Naive B cell (primary cell): ENCODE results near the gene TBXA2R. TPM values are rescaled to one million over a fixed set of nuclear protein-coding genes. Genes with fewer than 3 reads are reported as not detected.
A peak's percentile ranks its signal among the peaks of the same experiment; 100 is the strongest.
"Not testable (repeated sequence)": the region's sequence is repeated elsewhere in the genome, so short reads cannot be mapped to it uniquely, and the experiment has no call there.

Experiments used
- ATAC-seq, 2 donors: fragments of 150-1000 bp; cut with Tn5 transposase; 2 replicates each; pipeline ENCODE4 v1.10.0; 2021; ENCODE audit warnings: low read depth in 2 of 2, mild to moderate bottlenecking in 2 of 2, moderate library complexity in 2 of 2
- DNase-seq: peaks from one replicate; pipeline ENCODE4 v3.0.0; 2022
- H3K27ac Mint-ChIP-seq, 6 donors: one replicate each; pipeline ENCODE4 v1.8.0; 2020 to 2022; ENCODE audit warnings: mild to moderate bottlenecking in 6 of 6, mixed read lengths in 6 of 6, moderate library complexity in 5 of 6, inconsistent platforms in 2 of 6
- H3K27me3 Mint-ChIP-seq, 3 donors: one replicate each; pipeline ENCODE4 v1.8.0; 2021 to 2022; ENCODE audit warnings: mixed read lengths in 3 of 3, mild to moderate bottlenecking in 1 of 3
- H3K36me3 Mint-ChIP-seq, 2 donors: one replicate each; pipeline ENCODE4 v1.8.0; 2020 to 2022; ENCODE audit warnings: mixed read lengths in 2 of 2, inconsistent platforms in 1 of 2, mild to moderate bottlenecking in 1 of 2
- H3K4me1 Mint-ChIP-seq, 3 donors: one replicate each; pipeline ENCODE4 v1.8.0; 2020 to 2022; ENCODE audit warnings: mixed read lengths in 3 of 3, inconsistent platforms in 1 of 3, mild to moderate bottlenecking in 1 of 3, moderate library complexity in 1 of 3
- H3K4me3 Mint-ChIP-seq, 8 donors: one replicate each; pipeline ENCODE4 v1.8.0; 2020 to 2022; ENCODE audit warnings: mild to moderate bottlenecking in 8 of 8, mixed read lengths in 8 of 8, moderate library complexity in 8 of 8, inconsistent platforms in 2 of 8
- H3K9me3 Mint-ChIP-seq, 7 donors: one replicate each; pipeline ENCODE4 v1.8.0; 2020 to 2022; ENCODE audit warnings: mixed read lengths in 7 of 7, mild to moderate bottlenecking in 5 of 7, inconsistent platforms in 2 of 7, moderate library complexity in 1 of 7
- polyA plus RNA-seq, 6 donors: library from polyadenylated mRNA; unstranded; fragments of 300-500 nt; fragmentation: Illumina TruSeq; gene quantifications; one replicate each; pipeline ENCODE4 v1.2.3, GENCODE V29; 2021; ENCODE audit warnings: low read depth in 6 of 6

The TBXA2R gene
- polyA plus RNA-seq = 10 to 100 TPM; 15.9 to 32.5 (median 22.7) TPM

DNA sequence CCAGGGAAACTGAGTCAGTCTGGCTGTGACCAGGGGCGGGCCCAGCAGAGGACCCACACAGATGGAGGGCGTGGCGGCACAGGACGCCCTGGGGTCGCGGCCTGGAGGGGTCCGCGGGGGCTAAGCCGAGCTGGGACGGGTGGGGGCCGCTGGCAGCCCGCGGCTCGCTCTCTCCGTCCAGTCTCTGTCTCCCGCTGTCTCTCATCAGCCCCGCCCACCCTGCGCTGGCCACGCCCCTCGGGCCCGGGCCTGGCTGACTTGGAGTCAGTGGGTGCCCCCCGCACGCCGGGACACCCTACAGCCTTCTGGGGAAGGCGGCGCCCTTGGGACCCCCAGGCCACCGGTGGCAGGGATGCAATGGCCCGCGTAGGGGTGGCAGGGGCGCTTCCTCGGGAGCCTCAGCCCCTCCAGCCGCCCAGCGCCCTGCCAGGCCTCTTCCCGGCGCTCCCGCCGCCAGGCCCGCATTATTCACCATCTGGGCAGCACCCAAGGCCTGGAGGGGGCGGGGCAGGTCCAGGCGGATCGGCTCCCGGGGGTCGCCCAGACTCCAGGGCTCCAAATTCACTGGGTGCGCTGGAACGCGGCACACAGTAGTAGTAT, at the start of gene TBXA2R:
TSS of gene TBXA2R (minus strand) at position 186 of the 600 bp plus-strand sequence. CDS start 6,241 bp downstream, outside the sequence.
- H3K27me3 Mint-ChIP-seq = no peaks in the 10 kb centered on the region
- DNase-seq (peak; percentile 76), ATAC-seq (peak; percentile 59 to 71)
- H3K36me3 Mint-ChIP-seq = no peaks in the 10 kb centered on the region
- H3K4me1 Mint-ChIP-seq = peaks cover 15 to 18% (median 18%) of the 10 kb centered on the region in 3 donors
- H3K4me3 Mint-ChIP-seq = peak within 1 kb of the TSS in 5 of 8 donors; percentile 80 to 90 (median 84)
- H3K27ac Mint-ChIP-seq = peak within 1 kb of the TSS in 5 of 6 donors; percentile 14 to 72 (median 63)
- H3K9me3 Mint-ChIP-seq = no peaks in the 10 kb centered on the region

DNA sequence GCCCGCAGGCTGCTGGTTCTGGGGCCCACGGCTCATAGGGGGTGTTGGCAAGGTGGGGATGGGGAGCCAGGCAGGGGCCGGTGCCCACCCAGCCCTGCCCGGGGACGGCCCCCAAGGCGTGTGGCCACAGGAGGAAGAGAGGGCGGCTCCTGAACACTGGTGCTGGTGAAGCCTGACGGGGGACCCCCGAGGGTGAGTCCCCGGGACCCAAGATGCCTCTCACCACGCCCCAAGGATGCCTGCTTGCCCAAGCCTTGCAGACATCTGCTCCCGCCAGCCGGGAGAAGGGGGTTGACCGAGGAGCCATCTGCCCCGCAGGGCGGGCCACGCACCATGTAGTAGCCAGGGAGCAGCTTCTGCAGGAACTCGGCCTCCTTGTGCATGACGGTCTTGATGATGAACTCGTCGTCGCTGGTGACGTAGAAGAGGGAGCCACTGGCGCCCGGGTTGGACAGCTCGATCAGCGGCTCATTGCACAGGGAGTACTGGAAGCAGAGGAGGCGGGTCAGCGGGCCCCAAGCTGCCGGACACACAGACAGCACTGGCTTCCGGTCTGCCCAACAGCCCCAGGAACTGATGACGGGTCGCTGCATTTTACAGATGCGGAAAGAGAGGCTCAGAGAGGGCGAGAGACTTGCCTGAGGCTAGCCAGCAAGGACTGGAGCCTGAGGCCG, 49.5 kb upstream of the TBXA2R start:
- Mint-ChIP-seq H3K27ac (no peak overlapping the region), H3K36me3 (peaks cover 3 to 4% of the 10 kb centered on the region in 2 donors), H3K4me1 (no peaks in the 10 kb centered on the region), H3K4me3 (no peak overlapping the region), H3K9me3 (no peaks in the 10 kb centered on the region), H3K27me3 (no peaks in the 10 kb centered on the region)
- DNase-seq (no peak), ATAC-seq (peak in 1 of 2 donors; percentile 21)

DNA sequence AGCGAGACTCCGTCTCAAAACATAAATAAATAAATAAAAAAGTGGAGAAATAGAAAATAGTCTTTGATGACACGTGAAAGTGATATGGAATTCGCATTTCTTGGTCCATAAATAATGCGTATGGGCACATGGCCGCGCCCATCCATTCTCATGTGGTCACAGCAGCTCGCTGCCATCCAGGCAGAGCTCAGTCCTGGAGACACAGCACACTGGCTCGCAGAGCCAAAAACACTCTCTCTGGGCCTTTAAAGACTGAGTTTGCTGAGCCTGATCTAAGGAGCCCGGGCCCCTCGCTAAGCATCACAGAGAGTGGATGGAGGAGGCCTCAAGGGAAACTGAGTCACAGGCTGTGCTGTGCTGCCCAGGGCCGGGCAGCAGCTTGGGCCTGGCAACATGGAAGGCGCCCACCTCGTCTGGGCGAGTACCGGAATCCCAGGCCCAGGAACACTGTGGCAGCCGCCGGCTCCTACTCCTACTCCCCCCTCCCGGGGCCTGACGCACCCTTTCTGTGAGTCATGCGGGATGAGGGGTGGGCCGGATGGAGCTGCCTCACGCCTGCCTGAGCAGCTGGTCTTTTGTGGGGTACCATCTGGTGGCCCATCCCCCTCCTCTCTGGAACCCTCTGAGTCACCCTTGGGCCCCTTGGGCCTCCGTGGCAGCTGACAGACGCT, 48.9 kb upstream of the TBXA2R start:
- no peaks in the 10 kb centered on the region for H3K4me1 Mint-ChIP-seq
- no peaks in the 10 kb centered on the region for H3K27me3 Mint-ChIP-seq
- H3K9me3 Mint-ChIP-seq = no peaks in the 10 kb centered on the region
- no peak overlapping the region for H3K4me3 Mint-ChIP-seq
- H3K36me3 Mint-ChIP-seq = peaks cover 0 to 4% of the 10 kb centered on the region in 2 donors
- no peak overlapping the region for H3K27ac Mint-ChIP-seq
- DNase-seq (peak; percentile 15), ATAC-seq (peak; percentile 37 to 46)

DNA sequence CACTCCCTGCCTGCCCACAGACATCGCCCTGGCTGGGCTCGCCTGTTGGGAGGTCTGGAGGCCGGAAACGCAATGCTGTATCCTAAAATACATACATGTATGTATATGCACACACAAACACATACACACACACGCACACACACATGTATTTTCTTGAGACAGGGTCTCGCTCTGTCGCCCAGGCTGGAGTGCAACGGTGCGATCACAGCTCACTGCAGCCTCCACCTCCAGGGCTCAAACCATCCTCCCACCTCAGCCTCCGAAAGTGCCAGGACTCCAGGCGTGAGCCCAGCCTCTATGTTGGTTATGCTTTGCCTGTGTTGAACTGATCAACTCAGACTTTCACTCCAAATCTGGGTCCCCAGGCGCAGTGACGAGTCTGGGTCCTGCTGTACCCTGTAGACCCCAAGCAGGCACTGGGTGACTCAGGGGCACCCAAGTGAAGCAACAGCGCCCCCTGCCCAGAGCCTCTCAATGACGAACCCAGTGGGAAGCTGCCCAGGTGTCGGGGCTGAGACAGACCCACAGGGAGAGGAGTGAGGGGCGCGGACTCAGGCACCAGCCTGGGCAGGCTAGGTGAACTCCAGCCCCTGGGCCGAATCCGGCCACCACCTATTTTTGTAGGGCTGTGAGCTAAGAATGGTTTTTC, 47.3 kb upstream of the TBXA2R start:
- no peak overlapping the region for H3K27ac Mint-ChIP-seq
- DNase-seq (no peak), ATAC-seq (no peak)
- no peaks in the 10 kb centered on the region for H3K27me3 Mint-ChIP-seq
- H3K4me1 Mint-ChIP-seq = no peaks in the 10 kb centered on the region
- no peaks in the 10 kb centered on the region for H3K9me3 Mint-ChIP-seq
- no peak overlapping the region for H3K4me3 Mint-ChIP-seq
- peaks cover 0 to 4% of the 10 kb centered on the region in 2 donors for H3K36me3 Mint-ChIP-seq

DNA sequence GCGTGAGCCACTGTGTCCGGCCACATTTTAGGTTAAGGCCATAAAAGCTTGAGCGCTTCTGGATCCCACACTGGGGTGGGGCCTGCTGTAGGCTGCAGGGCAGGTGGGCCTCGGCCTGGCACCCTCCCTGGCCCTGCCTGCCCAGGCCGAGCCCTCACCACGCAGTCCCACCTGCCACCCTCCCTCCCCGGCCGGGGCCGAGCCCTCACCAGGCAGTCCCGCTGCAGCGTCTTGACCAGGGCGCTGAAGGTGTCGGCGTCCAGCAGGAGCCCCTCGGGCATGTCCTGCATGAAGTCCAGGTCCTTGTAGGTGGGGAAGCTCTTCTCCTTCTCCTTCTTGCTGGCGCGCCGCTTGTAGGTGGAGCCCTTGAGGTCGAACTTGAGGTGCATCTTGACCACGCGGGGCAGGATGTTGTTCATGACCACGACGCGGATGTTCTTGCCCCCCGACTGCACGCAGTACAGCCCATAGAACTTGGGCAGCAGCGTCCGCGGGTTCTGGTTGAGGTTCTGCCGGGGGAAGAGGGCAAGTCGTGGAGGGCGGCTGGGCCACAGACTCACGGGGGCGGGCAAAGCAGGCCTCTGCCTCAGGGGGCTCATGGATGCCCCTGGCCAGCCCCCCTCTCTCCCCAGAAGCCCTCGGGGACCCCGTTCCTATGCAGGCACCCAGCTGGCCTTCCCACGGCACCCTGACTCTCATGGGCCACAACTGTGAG, 46.6 kb upstream of the TBXA2R start:
- Mint-ChIP-seq H3K9me3 (no peaks in the 10 kb centered on the region), H3K27ac (no peak overlapping the region), H3K4me1 (no peaks in the 10 kb centered on the region), H3K36me3 (peaks cover 0 to 4% of the 10 kb centered on the region in 2 donors), H3K4me3 (no peak overlapping the region), H3K27me3 (no peaks in the 10 kb centered on the region)
- ATAC-seq (no peak), DNase-seq (no peak)

DNA sequence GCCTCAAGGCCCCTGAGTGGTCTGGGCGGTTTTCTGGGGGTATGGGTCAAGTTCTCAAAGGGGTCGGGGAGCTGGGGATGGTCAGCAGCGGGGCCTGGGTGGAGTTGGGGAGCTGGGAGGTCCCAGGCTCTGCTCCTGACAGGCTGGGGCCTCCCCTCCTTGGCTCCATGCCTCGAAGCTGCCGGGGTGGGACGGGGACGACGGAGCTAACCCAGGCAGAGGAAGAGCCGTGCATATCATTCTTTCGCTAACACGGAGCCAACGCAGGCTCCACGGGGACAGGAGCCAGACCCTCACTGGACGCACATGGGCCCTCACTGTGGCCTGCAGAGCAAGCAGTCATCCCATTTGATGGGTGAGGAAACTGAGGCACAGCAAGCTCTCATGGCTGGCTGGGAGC, 45.7 kb upstream of the TBXA2R start:
- no peak for ATAC-seq
- no peak overlapping the region for H3K4me3 Mint-ChIP-seq
- no peak for DNase-seq
- no peaks in the 10 kb centered on the region for H3K9me3 Mint-ChIP-seq
- H3K27me3 Mint-ChIP-seq = no peaks in the 10 kb centered on the region
- H3K4me1 Mint-ChIP-seq = no peaks in the 10 kb centered on the region
- H3K36me3 Mint-ChIP-seq = peaks cover 0 to 4% of the 10 kb centered on the region in 2 donors
- no peak overlapping the region for H3K27ac Mint-ChIP-seq

DNA sequence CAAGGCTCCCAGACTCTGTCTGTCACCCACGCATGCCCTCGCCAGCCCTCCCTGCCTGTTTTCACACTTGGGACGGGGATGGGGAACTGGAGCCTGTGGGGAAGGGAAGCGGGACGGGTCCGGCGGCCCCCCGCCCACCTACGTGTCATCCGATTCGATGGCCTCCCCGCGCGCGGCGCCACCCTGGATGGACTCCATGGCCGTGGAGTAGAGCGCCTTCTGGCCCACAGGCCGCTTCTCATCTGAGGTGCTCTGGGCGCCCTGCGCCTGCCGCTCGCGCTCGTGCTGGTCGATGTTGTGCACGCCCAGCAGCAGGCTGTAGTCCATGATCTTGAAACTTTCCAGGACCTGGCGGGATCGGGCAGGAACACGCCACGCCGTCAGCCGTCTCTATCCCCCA, 45.0 kb upstream of the TBXA2R start:
- Mint-ChIP-seq H3K4me1 (no peaks in the 10 kb centered on the region), H3K27me3 (no peaks in the 10 kb centered on the region), H3K9me3 (no peaks in the 10 kb centered on the region), H3K4me3 (no peak overlapping the region), H3K36me3 (no peaks in the 10 kb centered on the region), H3K27ac (no peak overlapping the region)
- no peak for DNase-seq
- ATAC-seq = no peak

DNA sequence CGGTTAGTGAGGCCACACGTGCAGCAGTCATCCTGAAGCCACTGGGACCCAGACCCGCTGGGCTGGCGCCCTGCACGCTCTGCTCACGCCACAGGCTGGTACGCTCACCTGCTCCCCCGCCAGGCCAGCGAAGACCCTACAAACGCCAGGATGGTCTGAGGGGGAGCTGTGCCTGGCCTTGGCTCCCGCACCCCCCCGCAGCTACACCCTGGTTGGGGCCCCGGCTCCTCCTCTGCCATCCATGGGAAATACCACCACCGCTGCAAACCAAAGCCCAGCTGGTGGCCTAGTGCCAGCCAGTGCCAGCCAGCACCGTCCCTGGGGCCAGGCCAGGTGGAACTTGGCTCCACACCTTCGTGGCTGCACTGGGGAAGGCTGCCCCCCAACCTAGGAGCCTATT, 43.2 kb upstream of the TBXA2R start:
- DNase-seq (no peak), ATAC-seq (no peak)
- H3K4me3 Mint-ChIP-seq = no peak overlapping the region
- no peak overlapping the region for H3K27ac Mint-ChIP-seq
- H3K36me3 Mint-ChIP-seq = no peaks in the 10 kb centered on the region
- H3K9me3 Mint-ChIP-seq = no peaks in the 10 kb centered on the region
- no peaks in the 10 kb centered on the region for H3K27me3 Mint-ChIP-seq
- no peaks in the 10 kb centered on the region for H3K4me1 Mint-ChIP-seq

DNA sequence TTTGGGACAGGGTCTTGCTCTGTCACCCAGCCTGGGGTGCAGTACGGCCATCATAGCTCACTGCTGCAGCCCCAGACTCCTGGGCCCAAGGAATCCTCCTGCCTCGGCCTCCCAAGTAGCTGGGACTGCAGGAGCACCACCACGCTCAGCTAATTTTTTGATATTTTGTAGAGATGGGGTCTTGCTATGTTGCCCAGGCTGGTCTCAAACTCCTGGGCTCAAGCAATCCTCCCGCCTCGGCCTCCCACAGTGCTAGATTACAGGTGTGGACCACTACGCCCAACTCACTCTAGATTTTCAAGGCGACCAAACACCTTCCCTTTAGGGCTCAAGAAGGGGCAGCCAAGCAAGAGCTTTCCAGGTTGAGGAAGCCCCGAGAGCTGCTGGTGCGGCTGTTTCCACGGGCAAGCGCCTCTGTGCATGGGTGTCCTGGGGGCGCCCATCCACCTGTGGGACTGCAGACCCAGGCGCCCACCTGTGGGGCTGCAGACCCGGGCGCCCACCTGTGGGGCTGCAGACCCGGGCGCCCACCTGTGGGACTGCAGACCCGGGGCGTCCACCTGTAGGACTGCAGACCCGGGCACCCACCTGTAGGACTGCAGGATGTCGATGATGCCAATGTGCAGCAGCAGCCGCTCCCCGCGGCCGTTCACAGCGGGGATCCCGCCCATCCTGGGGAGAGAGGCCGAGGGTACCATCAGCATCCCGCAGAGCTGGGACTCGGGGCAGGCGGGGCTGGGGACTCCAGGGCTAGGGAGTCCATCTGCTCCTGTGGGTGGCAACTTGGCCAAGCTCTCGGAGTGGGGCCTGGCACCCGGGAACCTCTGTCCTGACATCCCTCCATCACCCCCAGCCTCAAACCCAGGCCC, 41.6 kb upstream of the TBXA2R start:
- no peak overlapping the region for H3K4me3 Mint-ChIP-seq
- no peak for DNase-seq
- H3K4me1 Mint-ChIP-seq = no peaks in the 10 kb centered on the region
- peaks cover 0 to 2% (median 0%) of the 10 kb centered on the region in 7 donors for H3K9me3 Mint-ChIP-seq
- H3K27ac Mint-ChIP-seq = no peak overlapping the region
- no peaks in the 10 kb centered on the region for H3K27me3 Mint-ChIP-seq
- H3K36me3 Mint-ChIP-seq = no peaks in the 10 kb centered on the region
- ATAC-seq = no peak

DNA sequence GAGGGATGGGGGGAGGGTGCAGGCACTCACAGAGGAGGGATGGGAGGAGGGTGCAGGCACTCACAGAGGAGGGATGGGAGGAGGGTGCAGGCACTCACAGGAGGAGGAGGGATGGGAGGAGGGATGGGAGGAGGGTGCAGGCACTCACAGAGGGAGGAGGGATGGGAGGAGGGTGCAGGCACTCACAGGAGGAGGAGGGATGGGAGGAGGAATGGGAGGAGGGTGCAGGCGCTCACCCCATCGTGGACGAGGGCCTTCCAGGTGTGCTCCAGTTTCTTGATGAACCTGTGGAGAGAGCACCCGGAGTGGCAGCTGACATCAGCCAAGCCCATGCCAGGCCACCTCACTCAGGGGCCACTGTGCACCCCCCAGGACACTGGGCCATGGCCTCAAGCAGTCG, 40.4 kb upstream of the TBXA2R start:
- not testable (repeated sequence) for ATAC-seq, H3K4me1 Mint-ChIP-seq, H3K4me3 Mint-ChIP-seq, DNase-seq, H3K27ac Mint-ChIP-seq, H3K36me3 Mint-ChIP-seq, H3K9me3 Mint-ChIP-seq, H3K27me3 Mint-ChIP-seq

DNA sequence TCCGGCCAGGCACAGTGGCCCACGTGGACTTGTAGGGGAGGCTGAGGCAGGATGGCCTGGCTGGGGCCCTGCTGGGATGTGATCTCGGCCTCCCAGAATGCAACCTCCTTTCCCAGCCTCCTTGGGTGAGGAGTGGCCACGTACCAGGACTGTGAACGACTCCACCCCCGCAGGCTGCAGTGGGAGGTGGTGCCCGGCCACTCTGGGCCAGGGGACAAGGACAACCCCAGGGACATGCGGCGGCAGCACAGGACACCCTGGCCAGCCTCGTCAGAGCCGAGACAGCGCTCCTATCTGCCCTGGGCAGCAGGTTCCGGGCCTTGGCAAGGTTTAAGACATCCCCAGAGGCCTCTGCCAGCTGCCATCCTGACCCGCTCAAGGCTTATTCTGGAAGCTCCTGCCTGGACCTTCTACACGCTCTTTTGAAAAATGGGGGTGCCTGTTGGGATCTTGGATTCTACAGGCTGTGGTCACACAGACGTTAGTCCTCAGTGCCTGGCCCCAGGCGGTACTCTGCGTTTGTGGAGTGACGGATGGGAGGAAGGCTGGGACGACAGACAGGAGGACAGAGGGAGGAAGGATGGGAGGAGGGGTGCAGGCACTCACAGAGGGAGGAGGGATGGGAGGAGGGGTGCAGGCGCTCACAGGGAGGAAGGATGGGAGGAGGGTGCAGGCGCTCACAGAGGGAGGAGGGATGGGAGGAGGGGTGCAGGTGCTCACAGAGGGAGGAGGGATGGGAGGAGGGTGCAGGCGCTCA, 39.8 kb upstream of the TBXA2R start:
- DNase-seq (no peak), ATAC-seq (no peak)
- Mint-ChIP-seq H3K4me3 (no peak overlapping the region), H3K9me3 (peaks cover 0 to 2% (median 0%) of the 10 kb centered on the region in 7 donors), H3K4me1 (no peaks in the 10 kb centered on the region), H3K27ac (peak overlapping the region in 1 of 6 donors; percentile 47), H3K36me3 (no peaks in the 10 kb centered on the region), H3K27me3 (no peaks in the 10 kb centered on the region)

DNA sequence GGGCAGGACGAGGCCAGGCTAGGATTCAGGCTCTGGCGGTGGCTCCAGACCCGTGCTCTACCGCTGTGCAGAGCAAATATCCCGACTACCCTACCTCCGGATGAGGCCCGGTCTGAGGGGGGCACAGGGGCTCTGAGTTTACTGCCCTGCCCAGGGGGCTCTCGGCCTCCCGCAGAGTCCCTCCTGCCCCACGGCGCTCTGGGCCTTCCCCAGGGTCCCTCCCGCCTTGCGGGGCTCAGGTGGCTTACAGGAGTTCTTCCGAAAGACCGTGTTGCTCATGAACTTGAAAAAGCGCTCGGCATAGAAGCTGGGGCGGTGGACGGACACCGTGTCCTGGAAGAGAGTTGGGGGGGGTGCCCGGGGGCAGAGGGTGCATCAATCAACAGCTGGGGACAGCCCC, 39.1 kb upstream of the TBXA2R start:
- no peaks in the 10 kb centered on the region for H3K4me1 Mint-ChIP-seq
- no peak overlapping the region for H3K27ac Mint-ChIP-seq
- H3K4me3 Mint-ChIP-seq = no peak overlapping the region
- no peaks in the 10 kb centered on the region for H3K27me3 Mint-ChIP-seq
- no peaks in the 10 kb centered on the region for H3K36me3 Mint-ChIP-seq
- H3K9me3 Mint-ChIP-seq = peaks cover 0 to 2% (median 0%) of the 10 kb centered on the region in 7 donors
- ATAC-seq (no peak), DNase-seq (no peak)
